Panc1 (cell line): Measurements from ENCODE around the gene FAM114A2.

ENCODE experiments used
- CTCF ChIP-seq: fragments of 450-650 bp; IDR thresholded peaks from 2 replicates; pipeline ENCODE4 v1.5.1; 2017; ENCODE audit warnings: mild to moderate bottlenecking
- POLR2AphosphoS5 ChIP-seq: IDR thresholded peaks from 2 replicates; pipeline ENCODE4 v1.6.1; 2012; ENCODE audit warnings: mild to moderate bottlenecking, low read depth, low read length, moderate library complexity
- REST ChIP-seq, 2 experiments: IDR thresholded peaks; 2 replicates each; pipeline ENCODE4 v1.6.1; 2011 to 2012; ENCODE audit warnings: low read depth in 2 of 2, control low read depth in 1 of 2, low read length in 1 of 2, mild to moderate bottlenecking in 1 of 2, moderate library complexity in 1 of 2; ENCODE audit not compliant: insufficient read depth in 1 of 2
- SIN3A ChIP-seq: IDR thresholded peaks from 2 replicates; pipeline ENCODE4 v1.6.1; 2012; ENCODE audit warnings: low read depth, mild to moderate bottlenecking, low read length, moderate library complexity, borderline replicate concordance; ENCODE audit not compliant: insufficient read depth
- TCF7L2 ChIP-seq: IDR thresholded peaks from 2 replicates; pipeline ENCODE4 v1.6.1; 2011; ENCODE audit warnings: mild to moderate bottlenecking, low read depth, low read length, inconsistent platforms

GRCh38 chr5:154039458-154039829 lies 734 bp upstream of the FAM114A2 start:
- no peak for TF ChIP-seq CTCF
- TF ChIP-seq TCF7L2, result no peak
- no peak for TF ChIP-seq POLR2AphosphoS5
- no peak for TF ChIP-seq REST (IDR thresholded peaks at IDR 0.05; ENCODE audit: insufficient read depth in 1 of 2, low read depth in 2 of 2, low read length in 1 of 2)
- no peak for TF ChIP-seq SIN3A
